Smooth muscle cell (in vitro differentiated cells): ENCODE results near the gene LRRC2. TPM values are rescaled to one million over a fixed set of nuclear protein-coding genes. Genes with fewer than 3 reads are reported as not detected.

Source experiments
- DNase-seq: peaks from one replicate; lab custom pipeline; 2025; ENCODE audit not compliant: unreplicated experiment; lab: John Stamatoyannopoulos, UW
- H2AFZ ChIP-seq: fragments of 200-600 bp; sonication (generic); 2 replicates; pipeline ENCODE4 v1.6.0; 2016; ENCODE audit warnings: antibody characterized with exemption, low read depth, mild to moderate bottlenecking
- H3F3A ChIP-seq: fragments of 200-600 bp; sonication (generic); 2 replicates; pipeline ENCODE4 v1.6.0; 2017; ENCODE audit warnings: antibody characterized with exemption, low read depth
- H3K27ac ChIP-seq: fragments of 200-600 bp; sonication (generic); 2 replicates; pipeline ENCODE4 v1.5.1; 2016; ENCODE audit warnings: low read depth, mild to moderate bottlenecking
- H3K27me3 ChIP-seq: fragments of 200-600 bp; sonication (generic); 2 replicates; pipeline ENCODE4 v1.6.1; 2016; ENCODE audit warnings: low read depth, mild to moderate bottlenecking
- H3K36me3 ChIP-seq: fragments of 200-600 bp; sonication (generic); 2 replicates; pipeline ENCODE4 v1.5.1; 2016; ENCODE audit warnings: low read depth
- H3K4me1 ChIP-seq: fragments of 200-600 bp; sonication (generic); 2 replicates; pipeline ENCODE4 v1.5.1; 2016; ENCODE audit warnings: low read depth
- H3K4me2 ChIP-seq: fragments of 200-600 bp; sonication (generic); 2 replicates; pipeline ENCODE4 v1.6.0; 2016; ENCODE audit warnings: mild to moderate bottlenecking
- H3K4me3 ChIP-seq: fragments of 200-600 bp; sonication (generic); 2 replicates; pipeline ENCODE4 v1.5.1; 2016; ENCODE audit warnings: mild to moderate bottlenecking
- H3K79me2 ChIP-seq: fragments of 200-600 bp; sonication (generic); 2 replicates; pipeline ENCODE4 v1.6.0; 2016; ENCODE audit warnings: low read depth, mild to moderate bottlenecking
- H3K9ac ChIP-seq: fragments of 200-600 bp; sonication (generic); 2 replicates; pipeline ENCODE4 v1.6.0; 2016; ENCODE audit warnings: low read depth
- H3K9me3 ChIP-seq: fragments of 200-600 bp; sonication (generic); replicated peaks from 2 replicates; pipeline ENCODE4 v1.5.1; 2016; ENCODE audit warnings: low read depth
- H4K20me1 ChIP-seq: fragments of 200-600 bp; sonication (generic); 2 replicates; pipeline ENCODE4 v1.6.0; 2016; ENCODE audit warnings: low read depth
- CTCF ChIP-seq: fragments of 200-600 bp; sonication (generic); IDR thresholded peaks from 2 replicates; pipeline ENCODE4 v1.5.1; 2017; ENCODE audit warnings: borderline replicate concordance, mild to moderate bottlenecking, antibody characterized with exemption; ENCODE audit not compliant: insufficient read depth, poor library complexity, severe bottlenecking
- WGBS: methylation state at CpG from one replicate; pipeline ENCODE4 v1.1.7; 2016; ENCODE audit warnings: low lambda C conversion rate; 5-methylcytosine and 5-hydroxymethylcytosine counted together
- polyA plus RNA-seq: library from polyadenylated mRNA; unstranded; fragments of >200 nt; fragmentation: Nextera tagmentation; extraction: Ambion mirVana; gene quantifications from 2 replicates; pipeline ENCODE4 v1.2.1, GENCODE V29; 2016
- total RNA-seq: library from RNA; depleted of rRNA; stranded (reverse); fragments of >200 nt; gene quantifications from 2 replicates; pipeline ENCODE4 v1.2.3, GENCODE V29; 2014

The LRRC2 gene
- total and polyA plus RNA-seq, 2 experiments from 2014 or later = 2.0 to 2.7 TPM

DNA sequence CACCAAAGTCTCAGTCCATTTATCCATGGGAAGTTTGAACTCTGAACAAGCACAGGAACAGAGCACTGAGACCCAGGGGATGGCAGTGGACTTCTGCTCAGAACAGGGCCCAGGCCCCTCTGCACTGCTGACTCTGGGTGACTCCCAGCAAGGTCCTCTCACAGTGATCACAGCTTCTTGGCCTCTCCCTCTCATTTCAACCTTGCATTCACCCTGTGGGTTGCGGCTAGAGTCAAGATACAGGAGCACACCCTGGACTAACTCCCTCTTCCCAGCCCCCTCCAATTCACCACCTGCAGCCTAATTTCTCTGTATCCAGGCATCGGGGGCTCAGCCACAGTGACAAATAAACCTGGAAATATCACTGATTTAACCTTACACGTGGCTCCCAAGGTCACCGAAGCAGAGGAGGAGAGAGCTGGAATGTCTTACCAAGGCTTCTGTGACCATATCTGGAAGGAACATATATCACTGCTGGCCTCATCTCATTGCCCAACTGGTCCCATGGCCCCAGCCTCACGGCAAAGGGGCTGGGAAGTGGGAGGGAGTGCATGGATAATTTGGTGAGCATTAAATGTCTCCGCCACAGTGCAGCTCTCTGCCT, 67.1 kb downstream of the LRRC2 start:
- 88% methylated on average over 6 of the region's 6 CpGs for WGBS
- H3K36me3 ChIP-seq = no peaks in the 10 kb centered on the region
- no peak overlapping the region for H3K4me2 ChIP-seq
- H3K27me3 ChIP-seq = no peaks in the 10 kb centered on the region
- no peak overlapping the region for H2AFZ ChIP-seq
- H3K4me3 ChIP-seq = no peak overlapping the region
- no peaks in the 10 kb centered on the region for H3F3A ChIP-seq
- H3K9me3 ChIP-seq = no peaks in the 10 kb centered on the region
- H3K79me2 ChIP-seq = no peaks in the 10 kb centered on the region
- no peaks in the 10 kb centered on the region for H4K20me1 ChIP-seq
- no peak overlapping the region for H3K27ac ChIP-seq
- TF ChIP-seq CTCF = no peak
- H3K9ac ChIP-seq = no peak overlapping the region
- DNase-seq = no peak
- peaks cover 8% of the 10 kb centered on the region for H3K4me1 ChIP-seq

DNA sequence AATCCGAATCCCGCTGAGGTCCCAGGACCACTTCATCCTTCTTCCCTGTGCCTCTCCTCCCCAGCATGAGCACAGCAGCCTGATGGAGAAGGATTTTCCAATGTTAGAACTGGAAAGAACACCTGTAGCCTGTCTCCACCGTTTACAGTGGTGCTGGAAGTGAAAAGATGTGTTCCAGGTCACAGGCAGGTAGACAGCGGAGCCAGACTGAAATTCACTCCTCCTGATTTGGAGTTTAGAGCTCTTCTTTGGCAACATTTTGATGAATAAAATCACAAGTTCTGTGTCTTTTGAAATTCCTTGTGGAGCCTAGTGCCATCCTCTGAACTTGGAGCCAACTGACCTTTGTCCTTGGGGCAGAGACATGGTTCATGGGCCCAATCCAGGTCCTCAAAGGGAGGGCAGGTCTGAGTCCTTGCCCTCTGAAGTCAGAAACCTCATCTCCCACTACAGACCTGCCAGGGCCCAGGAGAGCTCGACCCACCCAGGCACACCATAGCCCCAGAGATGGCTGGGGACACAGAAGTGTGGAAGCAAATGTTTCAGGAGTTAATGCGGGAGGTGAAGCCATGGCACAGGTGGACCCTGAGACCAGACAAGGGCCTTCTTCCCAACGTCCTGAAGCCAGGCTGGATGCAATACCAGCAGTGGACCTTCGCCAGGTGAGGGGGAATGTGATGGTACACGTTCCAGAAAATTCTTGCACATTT, 68.4 kb downstream of the LRRC2 start, which contains the start of gene RTP3:
TSS of gene RTP3 (plus strand) at position 421 of the 710 bp plus-strand sequence. CDS start at position 508, 87 bp downstream.
- no peak for TF ChIP-seq CTCF
- peak within 1 kb of the TSS; percentile 83 for H3K27ac ChIP-seq
- H2AFZ ChIP-seq = no peak within 1 kb of the TSS
- H3K9ac ChIP-seq = peak within 1 kb of the TSS; percentile 52
- no peaks in the 10 kb centered on the region for H3K27me3 ChIP-seq
- no peaks in the 10 kb centered on the region for H3K9me3 ChIP-seq
- peaks cover 8% of the 10 kb centered on the region for H3K4me1 ChIP-seq
- H3F3A ChIP-seq = no peaks in the 10 kb centered on the region
- H4K20me1 ChIP-seq = no peaks in the 10 kb centered on the region
- no peaks in the 10 kb centered on the region for H3K79me2 ChIP-seq
- H3K4me3 ChIP-seq = no peak within 1 kb of the TSS
- 91% methylated on average over 9 of the region's 9 CpGs for WGBS
- H3K36me3 ChIP-seq = no peaks in the 10 kb centered on the region
- H3K4me2 ChIP-seq = no peak within 1 kb of the TSS
- no peak for DNase-seq

- peak overlapping the region; percentile 83 for H3K27ac ChIP-seq
- no peak for DNase-seq
- TF ChIP-seq CTCF = peak; percentile 26
- H3K36me3 ChIP-seq = no peaks in the 10 kb centered on the region
- H3K4me2 ChIP-seq = peak overlapping the region; percentile 26
- no peaks in the 10 kb centered on the region for H4K20me1 ChIP-seq
- H3K4me3 ChIP-seq = no peak overlapping the region
- no peak overlapping the region for H2AFZ ChIP-seq
- H3K4me1 ChIP-seq = peaks cover 8% of the 10 kb centered on the region
- no peaks in the 10 kb centered on the region for H3K9me3 ChIP-seq
- H3F3A ChIP-seq = peaks cover 6% of the 10 kb centered on the region
- H3K27me3 ChIP-seq = no peaks in the 10 kb centered on the region
- H3K9ac ChIP-seq = peak overlapping the region; percentile 52
- no peaks in the 10 kb centered on the region for H3K79me2 ChIP-seq
- 78% methylated on average over 9 of the region's 9 CpGs for WGBS
Measured at GRCh38 chr3:46496746-46497555, 69.2 kb downstream of the LRRC2 start.
